ENCODE results near the gene NETO2. TPM values are rescaled to one million over a fixed set of nuclear protein-coding genes. Genes with fewer than 3 reads are reported as not detected.
"Not testable (repeated sequence)": the region's sequence is repeated elsewhere in the genome, so short reads cannot be mapped to it uniquely, and the experiment has no call there.

Gene NETO2
- total RNA-seq, 1 experiment from 2014 or later: 38.2 TPM

DNA sequence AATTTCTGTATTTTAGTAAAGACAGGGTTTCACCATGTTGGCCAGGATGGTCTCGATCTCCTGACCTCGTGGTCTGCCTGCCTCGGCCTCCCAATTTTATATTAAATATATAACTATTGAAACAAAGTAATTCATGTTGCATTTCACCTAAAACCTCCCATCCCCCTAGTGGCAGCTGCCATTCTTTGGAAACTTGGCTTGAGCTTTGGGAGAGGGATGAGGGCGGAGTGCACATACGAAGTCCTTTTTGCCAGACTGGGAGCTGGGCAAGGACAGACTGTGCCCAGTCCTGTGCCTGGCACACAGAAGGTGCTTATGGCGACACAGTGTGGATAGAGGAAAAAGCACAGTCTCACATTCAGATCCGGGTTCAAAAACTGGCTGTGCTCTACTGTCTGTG lies 83.8 kb downstream of the NETO2 start:
- in situ Hi-C loops (cut with HindIII; ENCODE audit: low pct_unique_long_range_greater_than_20kb, low sequenced_read_pairs) (no loop called here), intact Hi-C loops (cut with micrococcal nuclease; ENCODE audit: unreplicated experiment) (no loop called here)
- TF ChIP-seq SIN3A (IDR thresholded peaks at IDR 0.05; ENCODE audit: borderline replicate concordance, insufficient read depth, low read depth, low read length) (no peak), POLR2AphosphoS5 (IDR thresholded peaks at IDR 0.05; ENCODE audit: low read depth, low read length) (no peak), CTCF (IDR thresholded peaks at IDR 0.05) (no peak)
- Histone ChIP-seq H3K27ac (ENCODE audit: low read length) (no peak overlapping the region), H3K4me3 (ENCODE audit: low read depth in 2 of 2, low read length in 2 of 2) (no peak overlapping the region), H3K36me3 (ENCODE audit: control insufficient read depth, insufficient read depth, low read length) (no peaks in the 10 kb centered on the region), H3K27me3 (ENCODE audit: control insufficient read depth, insufficient read depth, low read length) (no peaks in the 10 kb centered on the region), H3K4me1 (ENCODE audit: control insufficient read depth, insufficient read depth, low read length) (no peaks in the 10 kb centered on the region), H3K9me3 (ENCODE audit: control insufficient read depth, insufficient read depth, low read depth, low read length) (no peaks in the 10 kb centered on the region)
- DNase-seq (ENCODE audit: low read depth, low spot score) (no peak), ATAC-seq (no peak)
- ChIA-PET POLR2A (no interaction called here), CTCF (interaction anchor here (1.0 kb wide), 1 partner anchor 25 kb away, joined by 3 read pairs; no protein-coding TSS in a partner anchor)
- no TSS peak for BruUV-seq (replicated peaks)

DNA sequence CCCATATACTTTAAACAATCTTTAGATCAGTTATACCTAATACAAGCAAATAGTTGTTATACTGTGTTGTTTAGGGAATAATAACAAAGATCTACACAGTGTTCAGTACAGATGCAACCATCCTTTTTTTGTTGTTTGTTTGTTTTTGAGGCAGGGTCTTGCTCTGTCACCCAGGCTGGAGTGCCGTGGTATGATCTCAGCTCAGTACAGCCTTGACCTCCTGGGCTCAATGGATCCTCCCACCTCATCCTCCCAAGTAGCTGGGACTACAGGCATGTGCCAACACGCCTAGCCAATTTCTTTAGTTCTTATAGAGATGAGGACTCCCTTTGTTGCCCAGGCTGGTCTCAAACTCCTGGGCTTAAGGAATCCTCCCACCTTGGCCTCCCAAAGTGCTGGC lies 84.6 kb downstream of the NETO2 start:
- DNase-seq (ENCODE audit: low read depth, low spot score); CTCF ChIA-PET; BruUV-seq (replicated peaks); H3K27ac ChIP-seq (ENCODE audit: low read length); H3K27me3 ChIP-seq (ENCODE audit: control insufficient read depth, insufficient read depth, low read length); ATAC-seq; intact Hi-C loops (cut with micrococcal nuclease; ENCODE audit: unreplicated experiment); H3K9me3 ChIP-seq (ENCODE audit: control insufficient read depth, insufficient read depth, low read depth, low read length); POLR2A ChIA-PET; H3K36me3 ChIP-seq (ENCODE audit: control insufficient read depth, insufficient read depth, low read length); H3K4me3 ChIP-seq (ENCODE audit: low read depth in 2 of 2, low read length in 2 of 2); H3K4me1 ChIP-seq (ENCODE audit: control insufficient read depth, insufficient read depth, low read length); in situ Hi-C loops (cut with HindIII; ENCODE audit: low pct_unique_long_range_greater_than_20kb, low sequenced_read_pairs): not testable (repeated sequence)

- Histone ChIP-seq H3K27ac (ENCODE audit: low read length) (no peak overlapping the region), H3K27me3 (ENCODE audit: control insufficient read depth, insufficient read depth, low read length) (no peaks in the 10 kb centered on the region), H3K4me1 (ENCODE audit: control insufficient read depth, insufficient read depth, low read length) (no peaks in the 10 kb centered on the region), H3K36me3 (ENCODE audit: control insufficient read depth, insufficient read depth, low read length) (no peaks in the 10 kb centered on the region), H3K9me3 (ENCODE audit: control insufficient read depth, insufficient read depth, low read depth, low read length) (no peaks in the 10 kb centered on the region), H3K4me3 (ENCODE audit: low read depth in 2 of 2, low read length in 2 of 2) (no peak overlapping the region)
- TF ChIP-seq SIN3A (IDR thresholded peaks at IDR 0.05; ENCODE audit: borderline replicate concordance, insufficient read depth, low read depth, low read length): no peak
- TF ChIP-seq REST (IDR thresholded peaks at IDR 0.05; ENCODE audit: insufficient read depth in 1 of 2, low read depth in 2 of 2, low read length in 1 of 2): no peak
- TF ChIP-seq TCF7L2 (IDR thresholded peaks at IDR 0.05; ENCODE audit: low read depth, low read length): no peak
- no peak for TF ChIP-seq POLR2AphosphoS5 (IDR thresholded peaks at IDR 0.05; ENCODE audit: low read depth, low read length)
- no peak for TF ChIP-seq CTCF (IDR thresholded peaks at IDR 0.05)
- BruUV-seq (replicated peaks): no TSS peak
- in situ Hi-C loops (cut with HindIII; ENCODE audit: low pct_unique_long_range_greater_than_20kb, low sequenced_read_pairs): no loop called here
- POLR2A ChIA-PET: no interaction called here
- CTCF ChIA-PET: no interaction called here
- DNase-seq (ENCODE audit: low read depth, low spot score) (no peak), ATAC-seq (no peak)
- intact Hi-C loops (cut with micrococcal nuclease; ENCODE audit: unreplicated experiment): no loop called here
Observed at GRCh38 chr16:47058295-47059086, 85.3 kb downstream of the NETO2 start.
